HG03108 (cell line): ENCODE results near the gene HEXIM2.

Experiments used
- ATAC-seq: cut with Tn5 transposase; IDR thresholded peaks from one replicate; pipeline ENCODE4 v1.9.1; 2021; ENCODE audit warnings: moderate library complexity; ENCODE audit not compliant: unreplicated experiment

Gene HEXIM2

DNA sequence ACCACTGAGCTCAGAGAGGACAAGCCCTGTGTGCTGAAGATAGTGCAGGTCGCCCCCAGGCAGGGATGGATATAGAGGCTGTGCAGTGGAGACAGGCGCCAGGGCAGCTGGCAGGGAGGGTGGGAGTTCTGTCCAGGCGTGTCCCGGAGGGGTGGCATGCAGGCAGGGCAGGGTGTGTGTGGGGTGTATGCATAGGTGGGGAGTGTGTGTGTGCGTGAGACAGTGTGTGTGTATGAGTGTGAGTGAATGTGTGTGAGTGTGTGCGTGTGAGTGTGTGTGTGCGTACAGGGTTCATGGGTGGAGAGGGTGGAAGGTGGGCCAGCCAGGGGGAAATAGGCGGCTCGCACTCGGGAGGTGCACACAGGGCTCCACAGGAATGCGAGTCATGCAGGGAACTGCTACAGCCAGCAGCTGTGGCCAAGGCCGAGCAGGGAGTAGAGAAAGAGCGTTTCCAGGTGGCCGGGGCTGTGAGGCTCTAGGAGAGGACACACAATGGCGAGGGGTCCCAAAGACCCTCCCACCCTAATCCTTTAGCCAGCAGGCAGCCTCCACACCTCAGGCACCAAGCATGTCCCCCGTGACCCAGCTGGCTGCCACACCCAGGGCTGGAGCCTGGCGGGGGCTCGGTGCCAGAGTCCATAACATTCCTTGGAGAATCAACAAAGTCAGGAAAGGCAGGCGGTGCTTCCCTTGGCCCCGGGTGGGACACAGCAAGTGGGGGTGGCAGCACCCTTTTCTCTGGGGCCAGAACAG is 34.0 kb upstream of the HEXIM2 start:
- ATAC-seq = no peak

- no peak for ATAC-seq
These were observed 33.3 kb upstream of the HEXIM2 start for GRCh38 chr17:45128331-45128730.

- no peak for ATAC-seq
These were observed 32.7 kb upstream of the HEXIM2 start for GRCh38 chr17:45128989-45129388.

DNA sequence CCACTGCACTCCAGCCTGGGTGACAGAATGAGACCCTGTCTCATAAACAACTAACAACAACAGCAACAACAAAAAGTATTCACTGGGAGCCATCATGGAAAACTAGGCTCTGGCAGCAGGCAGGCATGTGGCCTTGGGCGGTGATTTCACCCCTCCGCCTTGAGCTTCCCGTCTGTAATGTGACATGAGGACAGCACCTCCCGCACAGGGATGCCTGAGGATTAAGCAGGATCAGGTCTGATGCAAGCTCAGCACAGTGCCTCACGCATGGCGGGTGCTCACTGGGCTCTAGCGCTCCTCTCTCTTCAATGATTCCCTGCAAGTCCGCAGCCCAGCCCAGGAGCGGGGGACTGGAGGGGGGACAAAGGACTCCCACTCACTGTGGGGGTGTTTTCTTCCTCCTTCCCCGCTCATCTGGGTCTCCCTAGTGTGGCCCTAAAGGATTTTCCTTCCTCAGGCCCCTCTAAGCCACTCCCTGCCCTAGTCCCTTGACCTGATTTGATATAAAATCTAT is 32.2 kb upstream of the HEXIM2 start:
- ATAC-seq = no peak

- no peak for ATAC-seq
These were observed 31.6 kb upstream of the HEXIM2 start for GRCh38 chr17:45129940-45130680.

GRCh38 chr17:45130681-45131615 is 30.7 kb upstream of the HEXIM2 start:
- ATAC-seq = no peak

GRCh38 chr17:45131616-45132319 is 29.9 kb upstream of the HEXIM2 start:
- no peak for ATAC-seq

DNA sequence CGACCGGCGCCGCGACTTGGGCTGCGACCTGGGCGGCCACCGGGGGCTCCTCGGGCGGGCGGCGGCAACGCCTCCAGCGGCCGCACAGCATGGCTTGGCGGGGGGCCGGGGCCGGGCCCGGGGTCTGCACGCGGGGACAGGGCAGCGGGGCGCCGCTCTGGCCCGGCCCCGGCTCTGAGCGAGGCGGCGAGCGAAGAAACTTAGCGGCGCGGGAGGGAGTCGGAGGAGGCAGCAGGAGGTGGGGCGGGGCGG is 29.4 kb upstream of the HEXIM2 start, which contains the start of gene PLCD3:
Gene PLCD3 (minus strand): TSS at position 196 of the 252 bp plus-strand sequence. CDS start 105 bp downstream, at position 91.
- no peak for ATAC-seq

DNA sequence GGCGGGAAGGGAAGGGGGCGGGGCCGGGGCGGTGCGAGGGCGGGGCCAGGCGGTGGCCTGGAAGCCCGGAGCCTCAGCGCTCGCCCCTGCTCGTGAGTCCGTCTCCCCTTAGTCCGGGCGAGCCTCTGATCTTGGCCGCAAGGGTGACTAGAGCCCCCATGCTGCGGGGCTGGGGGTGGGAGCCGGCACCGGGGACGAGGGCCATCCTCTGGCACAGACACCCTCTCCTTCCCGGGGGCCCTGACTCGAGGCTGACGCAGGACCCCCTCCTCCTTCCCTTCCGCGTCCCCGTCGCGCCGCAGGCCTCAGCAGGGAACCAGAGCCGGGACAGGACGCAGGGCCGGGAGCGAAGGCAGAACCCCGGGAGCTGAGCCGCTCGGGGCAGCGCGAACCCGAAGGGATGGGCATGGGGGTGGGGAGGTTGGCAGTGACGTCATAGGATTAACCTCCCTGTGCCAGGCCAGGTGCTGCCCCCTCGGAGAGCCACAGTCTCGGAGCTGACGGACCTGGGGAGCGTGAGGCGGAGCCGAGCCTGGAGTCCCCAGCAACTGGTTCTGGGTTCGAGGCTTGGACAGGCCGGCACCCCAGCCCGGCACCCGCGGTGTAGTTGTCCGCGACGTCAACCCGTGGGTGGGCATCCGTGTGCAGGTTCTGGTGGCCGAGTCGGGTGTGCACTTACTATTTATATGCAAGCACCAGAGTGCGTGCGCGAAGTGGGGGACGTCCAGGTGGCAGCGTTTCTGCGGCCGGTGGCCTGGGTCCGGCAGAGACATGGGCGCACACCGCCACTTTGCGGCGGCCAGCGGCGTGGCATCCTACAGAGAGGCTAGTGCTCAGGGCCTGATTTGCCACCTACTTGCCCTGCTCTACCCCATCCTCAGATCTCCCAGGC is 28.9 kb upstream of the HEXIM2 start:
- no peak for ATAC-seq

DNA sequence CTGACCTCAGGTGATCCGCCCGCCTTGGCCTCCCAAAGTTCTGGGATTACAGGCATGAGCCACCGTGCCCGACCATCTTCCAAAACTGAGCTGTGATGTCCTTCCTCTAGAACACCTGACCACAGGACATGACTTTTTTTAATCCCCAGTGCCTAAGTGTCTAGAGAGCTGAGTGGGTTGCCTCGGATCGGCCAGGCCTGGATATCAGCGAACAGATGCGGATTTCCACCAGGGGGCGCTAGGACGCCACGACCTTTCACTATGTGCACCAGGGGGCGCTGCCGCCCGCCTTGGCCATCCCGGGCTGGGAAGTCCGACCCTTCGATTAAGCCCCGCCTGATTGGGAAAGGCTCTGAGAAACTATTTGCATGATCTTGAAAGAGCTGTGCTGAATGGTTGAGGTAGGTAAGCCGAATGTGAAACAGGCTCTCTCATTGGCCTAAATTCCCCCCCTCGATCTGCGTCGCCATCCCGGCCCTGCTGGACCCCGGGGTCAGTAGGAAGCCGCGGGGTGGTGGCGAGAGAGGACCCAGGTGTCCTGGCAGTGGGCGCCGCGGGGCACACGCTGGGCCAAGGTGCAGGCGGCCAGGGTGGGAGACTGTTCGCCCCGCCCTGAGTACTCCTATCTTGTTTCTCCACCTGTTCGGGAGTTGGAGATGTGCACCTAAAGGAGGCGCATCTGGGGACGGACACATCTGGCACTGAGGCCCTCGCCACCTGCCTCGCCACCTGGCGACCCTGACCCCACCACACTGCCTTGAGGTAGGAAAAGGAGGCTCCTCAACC is 26.3 kb upstream of the HEXIM2 start, which contains the start of gene ACBD4:
Gene ACBD4 (plus strand): TSS at position 496 of the 786 bp plus-strand sequence. CDS start 458 bp downstream, outside the sequence.
- peak; percentile 70 for ATAC-seq

GRCh38 chr17:45135978-45136791 is 25.5 kb upstream of the HEXIM2 start:
- no peak for ATAC-seq

DNA sequence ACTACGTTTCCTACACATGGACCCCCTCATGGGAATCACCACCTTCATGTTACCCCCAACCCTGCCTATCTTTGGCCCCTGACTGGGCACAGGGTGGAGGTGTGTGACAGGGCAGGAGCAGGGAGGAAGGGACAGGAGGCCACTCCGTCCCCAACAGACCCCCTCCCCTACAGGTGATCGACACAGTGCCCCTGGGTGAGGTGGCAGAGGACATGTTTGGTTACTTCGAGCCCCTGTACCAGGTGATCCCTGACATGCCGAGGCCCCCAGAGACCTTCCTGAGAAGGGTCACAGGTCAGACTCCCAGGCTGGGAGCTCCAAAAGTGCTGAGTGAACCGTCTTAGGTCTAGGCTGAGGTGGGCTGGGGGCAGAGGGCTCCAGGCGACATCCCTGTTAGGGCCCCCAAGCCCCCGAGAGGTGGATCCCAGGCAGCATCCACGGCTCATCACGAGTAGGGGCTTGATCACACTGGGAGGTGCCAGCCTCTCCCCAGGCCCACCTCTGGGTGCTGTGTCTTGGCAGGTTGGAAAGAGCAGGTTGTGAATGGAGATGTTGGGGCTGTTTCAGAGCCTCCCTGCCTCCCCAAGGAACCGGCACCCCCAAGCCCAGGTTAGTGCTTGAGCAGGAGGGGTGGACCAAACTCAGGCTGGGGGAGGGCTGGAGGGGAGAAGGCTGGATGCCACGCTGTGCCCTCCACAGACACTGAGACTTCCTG is 24.7 kb upstream of the HEXIM2 start:
- ATAC-seq = no peak

DNA sequence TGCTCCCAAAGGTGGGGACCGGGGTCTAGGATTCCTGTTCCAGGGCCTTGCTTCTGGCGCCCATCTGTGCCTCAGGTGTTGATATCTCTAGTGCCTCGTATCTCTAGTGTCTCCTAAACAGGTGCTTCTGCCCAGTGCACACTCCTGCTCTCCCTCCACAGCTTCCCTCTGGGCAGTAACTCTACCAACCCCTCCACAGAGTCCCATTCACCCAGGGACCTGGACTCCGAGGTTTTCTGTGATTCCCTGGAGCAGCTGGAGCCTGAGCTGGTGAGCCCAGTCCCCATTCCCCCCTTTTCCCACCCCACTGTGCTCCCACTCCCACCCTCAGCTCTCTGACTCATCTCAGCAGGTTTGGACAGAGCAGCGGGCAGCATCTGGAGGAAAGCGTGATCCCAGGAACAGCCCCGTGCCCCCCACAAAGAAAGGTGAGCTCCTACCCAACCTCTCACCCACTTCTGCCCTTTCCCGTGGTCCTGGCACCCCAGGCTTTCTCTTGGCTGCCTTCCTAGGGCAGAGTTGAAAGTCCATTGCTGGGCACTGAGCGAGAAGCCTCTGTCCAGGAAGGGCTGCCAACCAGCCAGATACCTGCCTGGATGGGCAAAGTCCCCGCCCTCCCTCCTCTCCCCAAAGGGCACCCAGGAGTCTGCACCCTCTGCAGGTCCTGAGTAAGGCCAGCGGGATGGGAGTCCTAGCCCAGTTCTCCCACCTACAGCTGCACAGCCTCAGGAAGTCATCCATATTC is 23.9 kb upstream of the HEXIM2 start:
- no peak for ATAC-seq

DNA sequence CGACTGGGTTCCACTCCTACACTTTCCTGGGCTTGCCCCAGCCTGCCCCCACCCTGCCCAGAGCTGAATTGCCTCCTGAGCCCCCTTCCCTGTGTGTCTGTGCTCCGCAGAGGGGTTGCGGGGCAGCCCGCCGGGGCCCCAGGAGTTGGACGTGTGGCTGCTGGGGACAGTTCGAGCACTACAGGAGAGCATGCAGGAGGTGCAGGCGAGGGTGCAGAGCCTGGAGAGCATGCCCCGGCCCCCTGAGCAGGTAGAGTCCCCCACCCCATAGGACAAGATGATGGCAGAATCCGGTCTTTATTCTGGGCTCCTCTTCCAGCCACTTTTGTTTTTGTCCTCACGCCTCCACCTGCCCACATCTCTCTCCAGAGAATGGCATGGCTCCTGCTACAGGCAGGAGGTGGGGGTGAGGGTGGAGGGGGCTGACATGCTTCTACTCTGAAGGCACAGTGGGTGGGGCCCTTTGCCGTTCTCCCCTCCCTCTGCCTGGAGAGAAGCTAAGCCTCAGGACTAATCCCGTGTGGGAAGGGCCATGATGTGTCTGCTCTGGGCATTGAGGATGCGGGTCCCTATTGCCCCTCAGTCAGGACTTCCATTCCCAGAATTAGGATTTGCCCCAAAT is 22.7 kb upstream of the HEXIM2 start:
- ATAC-seq = no peak

- ATAC-seq = no peak
These were observed 22.1 kb upstream of the HEXIM2 start for GRCh38 chr17:45139533-45139920.

- ATAC-seq = no peak
These were observed 18.5 kb upstream of the HEXIM2 start for GRCh38 chr17:45143094-45143670.
